IMR-90 (cell line): ENCODE data around the gene C1orf159. TPM values are rescaled to one million over a fixed set of nuclear protein-coding genes. Genes with fewer than 3 reads are reported as not detected.
A peak's percentile ranks its signal among the peaks of the same experiment; 100 is the strongest.

Source experiments
- ATAC-seq: fragments of 200-7000 bp; cut with Tn5 transposase; 2 replicates; pipeline ENCODE4 v1.9.1; 2020; ENCODE audit warnings: low read depth, mild to moderate bottlenecking, moderate library complexity
- BruUV-seq: library from RNA; stranded (reverse); fragments of 400-500 nt; replicated peaks from 2 replicates; lab custom pipeline; 2021; lab: Mats Ljungman, UMichigan
- CTCF ChIA-PET: fragments of 300-600 bp; formaldehyde crosslinking; extraction: SDS; loops from one replicate; lab custom pipeline; 2021; ENCODE audit warnings: antibody characterized with exemption; lab: Yijun Ruan, JAX
- POLR2A ChIA-PET: fragments of 300-600 bp; sonication (Branson Sonifier 250); formaldehyde crosslinking; loops from one replicate; lab custom pipeline; 2022; ENCODE audit warnings: antibody characterized with exemption; ENCODE audit not compliant: unreplicated experiment; lab: Charles Lee
- DNase-seq: peaks from one replicate; pipeline ENCODE4 v3.0.0; 2013
- H2AFZ ChIP-seq: replicated peaks from 2 replicates; pipeline ENCODE3; 2013; ENCODE audit warnings: low read length, mild to moderate bottlenecking; ENCODE audit not compliant: poor library complexity
- H2AK5ac ChIP-seq: 2 replicates; pipeline ENCODE4 v1.6.1; 2013; ENCODE audit warnings: low read depth, low read length, inconsistent platforms
- H2AK9ac ChIP-seq: replicated peaks from 2 replicates; pipeline ENCODE3; 2013; ENCODE audit warnings: mild to moderate bottlenecking, low read depth, low read length, moderate library complexity; ENCODE audit not compliant: poor library complexity
- H2BK120ac ChIP-seq: 2 replicates; pipeline ENCODE4 v1.6.1; 2013; ENCODE audit warnings: low read depth, low read length, inconsistent platforms
- H2BK15ac ChIP-seq: 3 replicates; pipeline ENCODE4 v1.6.1; 2013; ENCODE audit warnings: low read depth, low read length, inconsistent platforms
- H2BK20ac ChIP-seq: 2 replicates; pipeline ENCODE4 v1.6.1; 2013; ENCODE audit warnings: low read depth, mild to moderate bottlenecking, inconsistent platforms, low read length, moderate library complexity
- H2BK5ac ChIP-seq: 2 replicates; pipeline ENCODE4 v1.6.1; 2013; ENCODE audit warnings: mild to moderate bottlenecking, low read depth, low read length, inconsistent platforms; ENCODE audit not compliant: poor library complexity, severe bottlenecking
- H3K14ac ChIP-seq: replicated peaks from 2 replicates; pipeline ENCODE4 v1.6.1; 2013; ENCODE audit warnings: low read depth, low read length, inconsistent platforms
- H3K18ac ChIP-seq: 2 replicates; pipeline ENCODE4 v1.6.1; 2013; ENCODE audit warnings: low read depth, low read length, control low read depth
- H3K23ac ChIP-seq: 2 replicates; pipeline ENCODE4 v1.6.1; 2013; ENCODE audit warnings: low read depth, low read length, inconsistent platforms
- H3K27ac ChIP-seq: 2 replicates; pipeline ENCODE4 v1.5.1; 2013; ENCODE audit warnings: mild to moderate bottlenecking, control low read depth, low read length; ENCODE audit not compliant: insufficient read depth
- H3K27me3 ChIP-seq: 2 replicates; pipeline ENCODE4 v1.6.1; 2013; ENCODE audit warnings: low read length; ENCODE audit not compliant: control insufficient read depth, insufficient read depth
- H3K36me3 ChIP-seq: 2 replicates; pipeline ENCODE4 v1.6.1; 2013; ENCODE audit warnings: low read length, mixed read lengths; ENCODE audit not compliant: control insufficient read depth, insufficient read depth
- H3K4ac ChIP-seq: 2 replicates; pipeline ENCODE4 v1.6.1; 2013; ENCODE audit warnings: low read depth, low read length, inconsistent platforms
- H3K4me1 ChIP-seq: 2 replicates; pipeline ENCODE4 v1.6.1; 2013; ENCODE audit warnings: low read length, mixed read lengths; ENCODE audit not compliant: control insufficient read depth, insufficient read depth
- H3K4me2 ChIP-seq: 2 replicates; pipeline ENCODE4 v1.6.1; 2013; ENCODE audit warnings: low read depth, mild to moderate bottlenecking, control low read depth, low read length, moderate library complexity
- H3K4me3 ChIP-seq: 2 replicates; pipeline ENCODE4 v1.5.1; 2013; ENCODE audit warnings: low read depth, mild to moderate bottlenecking, control low read depth, low read length, moderate library complexity; ENCODE audit not compliant: insufficient read depth
- H3K56ac ChIP-seq: 2 replicates; pipeline ENCODE4 v1.6.1; 2013; ENCODE audit warnings: low read length, inconsistent platforms; ENCODE audit not compliant: insufficient read depth; ENCODE audit errors: extremely low read depth
- H3K79me1 ChIP-seq, 2 experiments: 2 replicates each; pipeline ENCODE4 v1.6.1; 2013; ENCODE audit warnings: low read length in 2 of 2, inconsistent platforms in 1 of 2, low read depth in 1 of 2
- H3K9ac ChIP-seq: 2 replicates; pipeline ENCODE4 v1.6.1; 2013; ENCODE audit warnings: low read depth, low read length, control low read depth
- H3K9me1 ChIP-seq: 2 replicates; pipeline ENCODE4 v1.6.1; 2013; ENCODE audit warnings: low read length, inconsistent platforms; ENCODE audit not compliant: insufficient read depth
- H3K9me3 ChIP-seq: 2 replicates; pipeline ENCODE4 v1.6.1; 2013; ENCODE audit warnings: low read length; ENCODE audit not compliant: control insufficient read depth, insufficient read depth
- H4K20me1 ChIP-seq: 2 replicates; pipeline ENCODE4 v1.6.1; 2013; ENCODE audit warnings: low read length, inconsistent platforms; ENCODE audit not compliant: insufficient read depth
- H4K5ac ChIP-seq: 2 replicates; pipeline ENCODE4 v1.6.1; 2013; ENCODE audit warnings: mild to moderate bottlenecking, low read depth, low read length, control low read depth
- H4K8ac ChIP-seq, 2 experiments: 2 replicates each; pipeline ENCODE4 v1.6.1; 2013; ENCODE audit warnings: low read depth in 2 of 2, low read length in 2 of 2, control low read depth in 1 of 2, inconsistent platforms in 1 of 2
- H4K91ac ChIP-seq: 2 replicates; pipeline ENCODE4 v1.6.1; 2013; ENCODE audit warnings: low read depth, low read length, inconsistent platforms; ENCODE audit not compliant: insufficient read depth
- BHLHE40 ChIP-seq: fragments of 150-350 bp; IDR thresholded peaks from 2 replicates; pipeline ENCODE4 v1.6.1; 2016; ENCODE audit warnings: mild to moderate bottlenecking, low read depth, low read length
- CEBPB ChIP-seq: IDR thresholded peaks from 2 replicates; pipeline ENCODE4 v1.6.1; 2012; ENCODE audit warnings: low read depth, low read length, improper control_type of control experiment
- CHD1 ChIP-seq: IDR thresholded peaks from 2 replicates; pipeline ENCODE4 v1.6.1; 2012; ENCODE audit warnings: low read depth, low read length, improper control_type of control experiment
- FOS ChIP-seq: fragments of 150-350 bp; IDR thresholded peaks from 2 replicates; pipeline ENCODE4 v1.6.1; 2016; ENCODE audit warnings: low read depth, low read length
- MAFK ChIP-seq: IDR thresholded peaks from 2 replicates; pipeline ENCODE4 v1.6.1; 2012; ENCODE audit warnings: low read depth, low read length, improper control_type of control experiment
- MAZ ChIP-seq: IDR thresholded peaks from 2 replicates; pipeline ENCODE4 v1.6.1; 2012; ENCODE audit warnings: low read depth, mild to moderate bottlenecking, low read length, improper control_type of control experiment, moderate library complexity, borderline replicate concordance
- MXI1 ChIP-seq: IDR thresholded peaks from 2 replicates; pipeline ENCODE4 v1.6.1; 2012; ENCODE audit warnings: low read depth, mild to moderate bottlenecking, low read length, moderate library complexity, borderline replicate concordance
- NFE2L2 ChIP-seq: fragments of 150-350 bp; IDR thresholded peaks from 2 replicates; pipeline ENCODE4 v1.6.1; 2016; ENCODE audit warnings: low read depth, mild to moderate bottlenecking, low read length
- POLR2A ChIP-seq: IDR thresholded peaks from 2 replicates; pipeline ENCODE4 v1.6.1; 2012; ENCODE audit warnings: mild to moderate bottlenecking, low read depth, low read length
- RAD21 ChIP-seq: IDR thresholded peaks from 2 replicates; pipeline ENCODE4 v1.6.1; 2012; ENCODE audit warnings: low read length, improper control_type of control experiment
- RCOR1 ChIP-seq: IDR thresholded peaks from 2 replicates; pipeline ENCODE4 v1.6.1; 2012; ENCODE audit warnings: mild to moderate bottlenecking, low read length, improper control_type of control experiment; ENCODE audit not compliant: insufficient replicate concordance
- RFX5 ChIP-seq: IDR thresholded peaks from 2 replicates; pipeline ENCODE4 v1.8.0; 2012; ENCODE audit warnings: low read depth, mild to moderate bottlenecking, low read length, moderate library complexity
- SMC3 ChIP-seq: fragments of 150-350 bp; IDR thresholded peaks from 2 replicates; pipeline ENCODE4 v1.6.1; 2016; ENCODE audit warnings: low read depth, mild to moderate bottlenecking, antibody characterized with exemption, low read length, moderate library complexity
- WGBS, 2 experiments: methylation state at CpG; one replicate each; pipeline versions ENCODE4 v1.1.5 to v1.1.7; 2013; ENCODE audit warnings: missing lambda C conversion rate in 2 of 2; ENCODE audit not compliant: insufficient read length in 1 of 2; ENCODE audit errors: extremely low coverage in 2 of 2; 5-methylcytosine and 5-hydroxymethylcytosine counted together
- dilution Hi-C: fragments of 300-500 bp; cut with HindIII; formaldehyde crosslinking; loops from one replicate; pipeline ENCODE4 v1.14.3; 2018; ENCODE audit warnings: low sequenced_read_pairs; ENCODE audit not compliant: unreplicated experiment
- in situ Hi-C: fragments of 300-500 bp; cut with MboI; formaldehyde crosslinking; loops from 3 replicates; pipeline ENCODE4 v1.14.3; 2019; ENCODE audit warnings: low sequenced_read_pairs, inconsistent platforms, mixed read lengths
- intact Hi-C: fragments of 100-400 bp; cut with micrococcal nuclease; formaldehyde crosslinking; loops from 2 replicates; pipeline ENCODE4 v1.10.0; 2022
- polyA plus RNA-seq, 3 experiments: library from polyadenylated mRNA; depleted of rRNA; stranded (reverse); fragments of >200 nt; gene quantifications; 2 replicates each; pipeline ENCODE4 v1.2.3, GENCODE V29; 2012; ENCODE audit warnings: low replicate concordance in 1 of 3
- total RNA-seq: library from RNA; depleted of rRNA; stranded (reverse); fragments of >200 nt; gene quantifications from 2 replicates; pipeline ENCODE4 v1.2.3, GENCODE V29; 2012
- TF ChIP-seq, protein P1 (sequence below): fragments of 150-350 bp; IDR thresholded peaks from 2 replicates; pipeline ENCODE4 v1.6.1; 2016; ENCODE audit warnings: low read depth, mild to moderate bottlenecking, low read length, moderate library complexity, borderline replicate concordance
- TF ChIP-seq, protein P2 (sequence below): conservative IDR thresholded peaks from 2 replicates; pipeline ENCODE4 v1.5.1; 2012; ENCODE audit warnings: mild to moderate bottlenecking, low read depth, low read length, improper control_type of control experiment
- TF ChIP-seq, protein P3 (sequence below): fragments of 150-350 bp; IDR thresholded peaks from 2 replicates; pipeline ENCODE4 v1.6.1; 2017; ENCODE audit warnings: mild to moderate bottlenecking, antibody characterized with exemption, low read length, low read depth

The C1orf159 gene
- total and polyA plus RNA-seq, 2 of the 4 experiments (the other 2 are of a cell fraction): 2.9 to 12.6 TPM

DNA sequence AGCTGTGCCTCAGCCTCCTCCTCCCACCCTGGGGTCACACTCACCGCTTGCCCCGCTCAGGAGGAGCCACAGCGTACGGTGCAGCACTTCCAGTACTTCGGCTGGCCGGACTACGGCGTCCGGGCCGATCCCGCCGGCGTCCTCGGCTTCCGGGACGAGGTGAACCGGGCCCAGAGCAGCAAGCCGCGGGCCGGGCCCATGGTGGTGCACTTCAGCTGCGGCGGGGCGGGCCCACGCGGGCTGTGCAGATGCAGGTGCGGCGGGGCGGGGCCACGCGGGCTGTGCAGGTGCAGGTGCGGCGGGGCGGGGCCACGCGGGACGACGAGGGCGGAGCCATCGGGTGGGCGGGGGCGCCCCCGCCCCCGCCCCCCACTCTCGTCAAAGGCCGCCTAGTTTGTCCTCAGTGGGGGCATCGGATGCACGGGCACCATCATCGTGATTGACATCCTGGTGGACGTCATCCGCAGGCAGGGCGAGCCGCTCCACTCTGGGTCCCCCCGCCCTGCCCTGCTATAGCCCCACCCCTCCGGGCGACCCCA is 47.3 kb downstream of the C1orf159 start:
- Histone ChIP-seq H4K5ac (no peak overlapping the region), H2AK9ac (peak overlapping the region; percentile 42), H3K79me1 (0 out of 4 replicates have a peak, but pooled peaks cover 0 to under 1% of the 10 kb centered on the region in 2 experiments), H2BK120ac (no peak overlapping the region), H3K36me3 (no peaks in the 10 kb centered on the region), H3K23ac (no peak overlapping the region), H3K14ac (no peak overlapping the region), H2AFZ (peak overlapping the region; percentile 71), H3K9ac (no peak overlapping the region), H4K20me1 (no peaks in the 10 kb centered on the region), H2AK5ac (no peak overlapping the region), H4K8ac (peak overlapping the region in 1 of 2 experiments; percentile 44; a peak in 1 of 4 replicates), H3K56ac (no peak overlapping the region), H2BK20ac (no peak overlapping the region), H4K91ac (no peak overlapping the region), H3K4me1 (peaks cover 10% of the 10 kb centered on the region), H3K9me1 (0 out of 2 replicates have a peak, but pooled peaks cover 2% of the 10 kb centered on the region), H3K27ac (no peak overlapping the region), H2BK15ac (no peak overlapping the region), H3K4me2 (peak overlapping the region; percentile 68), H3K27me3 (no peaks in the 10 kb centered on the region; the same call in 1 of the 2 replicates), H3K4me3 (0 out of 2 replicates have a peak overlapping the region, but pooled peaks have one; percentile 19), H3K4ac (no peak overlapping the region), H2BK5ac (no peak overlapping the region), H3K9me3 (no peaks in the 10 kb centered on the region), H3K18ac (no peak overlapping the region)
- ChIA-PET CTCF (no interaction called here), POLR2A (no interaction called here)
- TF ChIP-seq RCOR1: no peak
- TF ChIP-seq SMC3: no peak
- TF ChIP-seq NFE2L2: no peak
- TF ChIP-seq MAZ: no peak
- no peak for TF ChIP-seq RAD21
- no peak for TF ChIP-seq MAFK
- TF ChIP-seq, protein P1, sequence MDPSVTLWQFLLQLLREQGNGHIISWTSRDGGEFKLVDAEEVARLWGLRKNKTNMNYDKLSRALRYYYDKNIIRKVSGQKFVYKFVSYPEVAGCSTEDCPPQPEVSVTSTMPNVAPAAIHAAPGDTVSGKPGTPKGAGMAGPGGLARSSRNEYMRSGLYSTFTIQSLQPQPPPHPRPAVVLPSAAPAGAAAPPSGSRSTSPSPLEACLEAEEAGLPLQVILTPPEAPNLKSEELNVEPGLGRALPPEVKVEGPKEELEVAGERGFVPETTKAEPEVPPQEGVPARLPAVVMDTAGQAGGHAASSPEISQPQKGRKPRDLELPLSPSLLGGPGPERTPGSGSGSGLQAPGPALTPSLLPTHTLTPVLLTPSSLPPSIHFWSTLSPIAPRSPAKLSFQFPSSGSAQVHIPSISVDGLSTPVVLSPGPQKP: no peak
- no peak for TF ChIP-seq FOS
- no peak for TF ChIP-seq CEBPB
- no peak for TF ChIP-seq MXI1
- no peak for TF ChIP-seq POLR2A
- TF ChIP-seq, protein P2, sequence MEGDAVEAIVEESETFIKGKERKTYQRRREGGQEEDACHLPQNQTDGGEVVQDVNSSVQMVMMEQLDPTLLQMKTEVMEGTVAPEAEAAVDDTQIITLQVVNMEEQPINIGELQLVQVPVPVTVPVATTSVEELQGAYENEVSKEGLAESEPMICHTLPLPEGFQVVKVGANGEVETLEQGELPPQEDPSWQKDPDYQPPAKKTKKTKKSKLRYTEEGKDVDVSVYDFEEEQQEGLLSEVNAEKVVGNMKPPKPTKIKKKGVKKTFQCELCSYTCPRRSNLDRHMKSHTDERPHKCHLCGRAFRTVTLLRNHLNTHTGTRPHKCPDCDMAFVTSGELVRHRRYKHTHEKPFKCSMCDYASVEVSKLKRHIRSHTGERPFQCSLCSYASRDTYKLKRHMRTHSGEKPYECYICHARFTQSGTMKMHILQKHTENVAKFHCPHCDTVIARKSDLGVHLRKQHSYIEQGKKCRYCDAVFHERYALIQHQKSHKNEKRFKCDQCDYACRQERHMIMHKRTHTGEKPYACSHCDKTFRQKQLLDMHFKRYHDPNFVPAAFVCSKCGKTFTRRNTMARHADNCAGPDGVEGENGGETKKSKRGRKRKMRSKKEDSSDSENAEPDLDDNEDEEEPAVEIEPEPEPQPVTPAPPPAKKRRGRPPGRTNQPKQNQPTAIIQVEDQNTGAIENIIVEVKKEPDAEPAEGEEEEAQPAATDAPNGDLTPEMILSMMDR: no peak
- no peak for TF ChIP-seq CHD1
- TF ChIP-seq, protein P3, sequence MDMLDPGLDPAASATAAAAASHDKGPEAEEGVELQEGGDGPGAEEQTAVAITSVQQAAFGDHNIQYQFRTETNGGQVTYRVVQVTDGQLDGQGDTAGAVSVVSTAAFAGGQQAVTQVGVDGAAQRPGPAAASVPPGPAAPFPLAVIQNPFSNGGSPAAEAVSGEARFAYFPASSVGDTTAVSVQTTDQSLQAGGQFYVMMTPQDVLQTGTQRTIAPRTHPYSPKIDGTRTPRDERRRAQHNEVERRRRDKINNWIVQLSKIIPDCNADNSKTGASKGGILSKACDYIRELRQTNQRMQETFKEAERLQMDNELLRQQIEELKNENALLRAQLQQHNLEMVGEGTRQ: no peak
- no peak for TF ChIP-seq RFX5
- no peak for TF ChIP-seq BHLHE40
- no peak for DNase-seq
- 20% methylated on average over 2 of the region's 55 CpGs; no CpG with 5 or more reads in 1 of the 2 experiments for WGBS, 2 experiments
- ATAC-seq: peak; percentile 8
- dilution Hi-C loops (no loop called here), in situ Hi-C loops (no loop called here), intact Hi-C loops (no loop called here)
- no TSS peak for BruUV-seq
